ENCODE measurements around the gene MOCOS.
"Not testable (repeated sequence)": the region's sequence is repeated elsewhere in the genome, so short reads cannot be mapped to it uniquely, and the experiment has no call there.

The MOCOS gene

GRCh38 chr18:36196238-36196995 is 9.1 kb downstream of the MOCOS start:
- in situ Hi-C loops (cut with HindIII; ENCODE audit: low pct_ligation_motif_present, low pct_unique_long_range_greater_than_20kb, low sequenced_read_pairs) = no loop called here
- DNase-seq = no peak

- DNase-seq = no peak
- in situ Hi-C loops (cut with HindIII; ENCODE audit: low pct_ligation_motif_present, low pct_unique_long_range_greater_than_20kb, low sequenced_read_pairs) = no loop called here
These were observed 10.3 kb downstream of the MOCOS start for GRCh38 chr18:36197511-36198166.

DNA sequence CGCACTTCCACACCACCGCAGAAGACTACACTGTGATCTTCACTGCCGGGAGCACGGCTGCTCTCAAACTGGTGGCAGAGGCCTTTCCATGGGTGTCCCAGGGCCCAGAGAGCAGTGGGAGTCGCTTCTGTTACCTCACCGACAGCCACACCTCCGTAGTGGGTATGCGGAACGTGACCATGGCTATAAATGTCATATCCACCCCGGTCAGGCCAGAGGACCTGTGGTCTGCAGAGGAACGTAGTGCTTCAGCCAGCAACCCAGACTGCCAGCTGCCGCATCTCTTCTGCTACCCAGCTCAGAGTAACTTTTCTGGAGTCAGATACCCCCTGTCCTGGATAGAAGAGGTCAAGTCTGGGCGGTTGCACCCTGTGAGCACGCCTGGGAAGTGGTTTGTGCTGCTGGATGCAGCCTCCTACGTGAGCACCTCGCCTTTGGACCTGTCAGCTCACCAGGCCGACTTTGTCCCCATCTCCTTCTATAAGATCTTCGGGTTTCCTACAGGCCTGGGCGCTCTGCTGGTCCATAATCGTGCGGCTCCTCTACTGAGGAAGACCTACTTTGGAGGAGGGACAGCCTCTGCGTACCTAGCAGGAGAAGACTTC is 12.5 kb downstream of the MOCOS start:
- in situ Hi-C loops (cut with HindIII; ENCODE audit: low pct_ligation_motif_present, low pct_unique_long_range_greater_than_20kb, low sequenced_read_pairs) = no loop called here
- no peak for DNase-seq

GRCh38 chr18:36200354-36200771 is 13.1 kb downstream of the MOCOS start:
- in situ Hi-C loops (cut with HindIII; ENCODE audit: low pct_ligation_motif_present, low pct_unique_long_range_greater_than_20kb, low sequenced_read_pairs) = no loop called here
- DNase-seq = no peak

DNA sequence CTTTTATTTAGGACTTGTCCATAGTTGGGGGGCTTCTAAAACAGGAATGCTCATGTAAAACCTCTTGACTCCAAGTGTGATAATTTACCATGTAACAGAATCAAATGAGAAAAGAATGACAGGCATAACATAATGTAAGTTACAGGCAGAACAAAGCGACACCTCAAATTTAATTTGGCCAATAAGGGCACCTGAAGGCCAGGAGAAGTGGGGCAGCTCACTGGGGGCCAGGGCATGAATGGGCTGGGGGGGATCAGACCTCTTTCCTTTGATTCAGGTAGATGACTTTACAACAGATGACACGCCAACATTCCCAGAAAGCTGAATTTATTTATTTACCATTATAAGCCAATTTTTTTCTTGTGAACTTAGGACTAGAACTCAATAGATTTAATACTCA is 14.5 kb downstream of the MOCOS start:
- in situ Hi-C loops (cut with HindIII; ENCODE audit: low pct_ligation_motif_present, low pct_unique_long_range_greater_than_20kb, low sequenced_read_pairs) = no loop called here

GRCh38 chr18:36203360-36203895 is 16.1 kb downstream of the MOCOS start:
- DNase-seq = no peak
- in situ Hi-C loops (cut with HindIII; ENCODE audit: low pct_ligation_motif_present, low pct_unique_long_range_greater_than_20kb, low sequenced_read_pairs) = no loop called here

More for the DNA sequence above, 14.5 kb downstream of the MOCOS start:
- DNase-seq = no peak

DNA sequence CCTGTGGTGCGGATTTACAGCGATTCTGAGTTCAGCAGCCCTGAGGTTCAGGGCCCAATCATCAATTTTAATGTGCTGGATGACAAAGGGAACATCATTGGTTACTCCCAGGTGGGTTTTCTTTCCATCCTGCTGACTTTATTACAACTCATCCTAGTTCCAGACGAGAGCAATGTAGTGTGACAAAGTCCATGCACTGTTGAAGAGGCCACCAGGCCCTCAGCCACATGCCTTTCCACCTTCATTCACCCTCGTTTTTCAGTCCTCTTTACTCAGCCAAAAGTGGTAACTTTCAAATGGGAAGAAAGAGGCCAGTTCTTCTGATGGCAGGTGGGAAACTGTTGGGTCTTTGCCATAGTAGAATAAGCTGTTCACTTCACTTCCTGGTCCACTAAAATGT is 17.9 kb downstream of the MOCOS start:
- in situ Hi-C loops (cut with HindIII; ENCODE audit: low pct_ligation_motif_present, low pct_unique_long_range_greater_than_20kb, low sequenced_read_pairs) = no loop called here
- DNase-seq = no peak

DNA sequence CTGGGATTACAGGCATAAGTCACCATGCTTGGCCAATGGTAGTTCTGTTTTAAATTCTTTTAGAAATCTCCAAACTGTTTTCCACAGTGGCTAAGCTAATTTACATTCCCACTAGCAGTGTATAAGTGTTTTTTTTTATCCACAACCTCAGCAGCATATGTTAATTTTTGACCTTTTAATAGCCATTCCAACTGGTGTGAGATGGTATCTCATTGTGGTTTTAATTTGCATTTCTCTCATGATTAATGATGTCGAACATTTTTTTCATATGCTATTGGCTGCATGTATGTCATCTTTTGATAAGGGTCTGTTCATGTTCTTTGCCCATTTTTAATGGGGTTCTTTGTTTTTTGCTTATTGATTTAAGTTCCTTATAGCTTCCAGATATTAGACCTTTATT is 20.0 kb downstream of the MOCOS start:
- in situ Hi-C loops (cut with HindIII; ENCODE audit: low pct_ligation_motif_present, low pct_unique_long_range_greater_than_20kb, low sequenced_read_pairs) = no loop called here
- no peak for DNase-seq

DNA sequence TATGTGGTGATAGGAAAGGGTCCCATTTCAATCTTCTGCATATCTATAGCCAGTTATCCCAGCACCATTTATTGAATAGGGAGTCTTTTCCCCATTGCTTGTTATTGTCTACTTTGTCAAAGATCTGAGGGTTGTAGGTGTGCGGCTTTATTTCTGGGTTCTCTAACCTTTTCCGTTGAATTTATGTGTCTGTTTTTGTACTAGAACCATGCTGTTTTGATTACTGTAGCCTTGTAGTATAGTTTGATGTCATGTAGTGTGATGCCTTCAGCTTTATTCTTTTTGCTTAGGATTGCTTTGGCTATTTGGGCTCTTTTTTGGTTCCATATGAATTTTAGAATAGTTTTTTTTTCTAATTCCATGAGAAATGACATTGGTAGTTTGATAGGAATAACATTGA is 20.7 kb downstream of the MOCOS start:
- DNase-seq; in situ Hi-C loops (cut with HindIII; ENCODE audit: low pct_ligation_motif_present, low pct_unique_long_range_greater_than_20kb, low sequenced_read_pairs): not testable (repeated sequence)

DNA sequence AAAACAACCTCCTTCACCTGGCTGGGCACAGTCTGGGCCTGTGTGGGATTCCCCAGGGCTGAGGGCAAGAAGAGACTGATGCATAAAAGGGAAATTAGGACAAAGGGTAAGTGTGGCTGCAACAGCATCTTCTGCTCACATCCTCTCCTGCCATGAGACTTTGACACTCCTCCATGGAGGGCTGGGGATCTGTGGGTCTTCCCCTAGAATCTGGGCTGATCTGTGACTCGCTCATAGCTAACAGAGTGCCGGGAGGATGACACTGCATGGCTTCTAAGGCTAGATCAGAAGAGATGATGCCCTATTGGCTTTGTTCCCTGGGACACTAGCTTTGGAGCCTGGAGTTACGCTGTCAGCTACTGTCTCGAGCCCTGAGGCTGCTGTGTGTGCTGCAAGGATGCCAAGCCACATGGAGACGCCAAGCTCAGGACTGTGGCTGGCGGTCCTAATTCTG is 24.3 kb downstream of the MOCOS start:
- no peak for DNase-seq
- in situ Hi-C loops (cut with HindIII; ENCODE audit: low pct_ligation_motif_present, low pct_unique_long_range_greater_than_20kb, low sequenced_read_pairs) = no loop called here

- in situ Hi-C loops (cut with HindIII; ENCODE audit: low pct_ligation_motif_present, low pct_unique_long_range_greater_than_20kb, low sequenced_read_pairs) = no loop called here
- no peak for DNase-seq
These were observed 25.2 kb downstream of the MOCOS start for GRCh38 chr18:36212301-36213171.

GRCh38 chr18:36214811-36215210 is 27.5 kb downstream of the MOCOS start:
- in situ Hi-C loops (cut with HindIII; ENCODE audit: low pct_ligation_motif_present, low pct_unique_long_range_greater_than_20kb, low sequenced_read_pairs) = no loop called here
- no peak for DNase-seq

GRCh38 chr18:36215577-36215976 is 28.3 kb downstream of the MOCOS start:
- no peak for DNase-seq
- in situ Hi-C loops (cut with HindIII; ENCODE audit: low pct_ligation_motif_present, low pct_unique_long_range_greater_than_20kb, low sequenced_read_pairs) = no loop called here

GRCh38 chr18:36217348-36217747 is 30.1 kb downstream of the MOCOS start:
- no peak for DNase-seq
- in situ Hi-C loops (cut with HindIII; ENCODE audit: low pct_ligation_motif_present, low pct_unique_long_range_greater_than_20kb, low sequenced_read_pairs) = no loop called here

- no peak for DNase-seq
- in situ Hi-C loops (cut with HindIII; ENCODE audit: low pct_ligation_motif_present, low pct_unique_long_range_greater_than_20kb, low sequenced_read_pairs) = no loop called here
These were observed 41.9 kb downstream of the MOCOS start for GRCh38 chr18:36229188-36229587.

DNA sequence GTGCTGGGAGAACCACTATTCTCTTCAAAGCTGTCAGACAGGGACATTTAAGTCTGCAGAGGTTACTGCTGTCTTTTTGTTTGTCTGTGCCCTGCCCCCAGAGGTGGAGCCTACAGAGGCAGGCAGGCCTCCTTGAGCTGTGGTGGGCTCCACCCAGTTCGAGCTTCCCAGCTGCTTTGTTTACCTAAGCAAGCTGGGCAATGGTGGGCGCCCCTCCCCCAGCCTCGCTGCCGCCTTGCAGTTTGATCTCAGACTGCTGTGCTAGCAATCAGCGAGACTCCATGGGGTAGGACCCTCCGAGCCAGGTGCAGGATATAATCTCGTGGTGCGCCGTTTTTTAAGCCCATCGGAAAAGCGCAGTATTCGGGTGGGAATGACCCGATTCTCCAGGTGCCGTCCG is 53.2 kb downstream of the MOCOS start:
- DNase-seq; in situ Hi-C loops (cut with HindIII; ENCODE audit: low pct_ligation_motif_present, low pct_unique_long_range_greater_than_20kb, low sequenced_read_pairs): not testable (repeated sequence)

DNA sequence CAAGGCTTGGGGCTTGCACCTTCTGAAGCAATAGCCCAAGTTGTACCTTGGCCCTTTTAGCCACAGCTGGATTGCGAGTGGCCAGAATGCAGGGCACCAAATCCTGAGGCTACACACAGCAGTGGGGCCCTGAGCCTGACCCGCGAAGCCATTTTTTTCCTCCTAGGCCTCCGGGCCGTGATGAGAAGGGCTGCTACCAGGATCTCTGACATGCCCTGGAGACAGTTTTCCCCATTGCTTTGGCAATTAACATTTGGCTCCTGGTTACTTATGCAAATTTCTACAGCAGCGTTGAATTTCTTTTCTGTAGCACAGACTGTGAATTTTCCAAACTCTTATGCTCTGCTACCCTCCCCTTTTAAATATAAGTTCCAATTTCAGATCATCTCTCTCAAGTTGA is 54.5 kb downstream of the MOCOS start:
- no peak for DNase-seq
- in situ Hi-C loops (cut with HindIII; ENCODE audit: low pct_ligation_motif_present, low pct_unique_long_range_greater_than_20kb, low sequenced_read_pairs) = no loop called here

DNA sequence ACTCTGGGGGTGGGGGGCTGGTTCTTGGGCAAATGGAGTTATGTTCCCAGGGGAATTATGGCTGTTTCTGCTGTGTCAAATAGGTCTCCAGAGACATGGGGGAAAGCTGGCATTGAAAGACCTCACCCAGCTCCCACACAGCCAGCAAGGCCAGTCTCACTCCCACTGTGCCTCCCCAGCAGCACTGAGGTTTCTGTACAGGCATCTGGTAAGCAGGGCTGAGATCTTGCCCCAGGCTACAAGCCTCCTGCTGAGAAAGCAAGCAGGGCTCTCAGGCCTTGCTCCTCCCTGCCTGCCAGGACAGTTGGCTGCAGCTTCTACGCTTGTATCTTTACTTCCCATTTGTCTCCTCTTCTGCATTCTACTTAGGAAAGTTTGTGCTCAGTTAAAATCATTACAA is 59.7 kb downstream of the MOCOS start:
- in situ Hi-C loops (cut with HindIII; ENCODE audit: low pct_ligation_motif_present, low pct_unique_long_range_greater_than_20kb, low sequenced_read_pairs) = no loop called here
- no peak for DNase-seq

DNA sequence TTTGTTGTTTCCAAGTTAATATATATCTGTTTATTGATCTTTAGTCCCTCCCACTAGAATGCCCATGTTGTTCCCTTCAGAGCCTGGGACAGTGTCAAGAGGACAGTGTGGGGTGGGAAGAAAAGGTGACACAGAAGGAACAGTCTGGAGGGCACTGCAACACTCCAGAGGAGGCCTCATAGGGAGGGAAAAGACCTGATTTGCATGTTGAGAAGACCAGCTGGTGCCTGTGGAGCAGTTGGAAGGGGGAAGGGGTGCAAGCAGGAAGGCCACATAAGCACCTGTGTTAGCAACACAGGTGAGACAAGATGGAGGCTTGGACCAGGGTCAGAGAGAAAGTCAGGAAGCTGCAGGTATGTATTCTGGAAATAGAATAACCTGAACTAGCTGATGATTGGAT is 62.1 kb downstream of the MOCOS start:
- in situ Hi-C loops (cut with HindIII; ENCODE audit: low pct_ligation_motif_present, low pct_unique_long_range_greater_than_20kb, low sequenced_read_pairs) = no loop called here
- DNase-seq = no peak
